Stimulated activated CD4-positive, alpha-beta T cell treated with anti-CD3 and anti-CD28 coated beads, Interleukin-12 subunit alpha, Interleukin-12 subunit beta, amount 100 ng/mL, for 48 hours (primary cell): ENCODE measurements around the gene BSPH1.
"Not testable (repeated sequence)": the region's sequence is repeated elsewhere in the genome, so short reads cannot be mapped to it uniquely, and the experiment has no call there.

Source experiments
- DNase-seq, 3 donors: peaks; one replicate each; pipeline ENCODE4 v3.0.0-alpha.2; 2020; ENCODE audit warnings: low read depth in 2 of 3, low spot score in 1 of 3

Gene BSPH1

DNA sequence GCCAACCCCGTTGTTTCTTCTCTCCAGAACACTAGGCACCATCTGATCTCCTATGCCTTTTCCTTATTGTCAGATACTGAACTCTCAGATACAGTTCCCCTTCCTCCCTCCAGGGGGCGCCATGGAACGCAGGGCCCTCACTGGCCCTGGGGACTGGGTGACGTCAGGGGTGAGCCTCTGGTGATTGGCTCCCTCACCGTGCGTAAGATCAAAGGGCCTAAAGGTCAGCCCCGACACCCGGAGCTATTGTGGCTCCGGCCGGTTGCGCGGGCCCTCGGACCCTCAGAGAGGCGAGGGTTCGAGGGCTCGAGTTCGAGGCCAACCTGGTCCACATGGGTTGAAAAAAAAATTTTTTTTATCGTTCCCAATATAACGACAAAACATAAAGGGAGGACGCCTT, 63.4 kb downstream of the BSPH1 start:
- not testable (repeated sequence) for DNase-seq

DNA sequence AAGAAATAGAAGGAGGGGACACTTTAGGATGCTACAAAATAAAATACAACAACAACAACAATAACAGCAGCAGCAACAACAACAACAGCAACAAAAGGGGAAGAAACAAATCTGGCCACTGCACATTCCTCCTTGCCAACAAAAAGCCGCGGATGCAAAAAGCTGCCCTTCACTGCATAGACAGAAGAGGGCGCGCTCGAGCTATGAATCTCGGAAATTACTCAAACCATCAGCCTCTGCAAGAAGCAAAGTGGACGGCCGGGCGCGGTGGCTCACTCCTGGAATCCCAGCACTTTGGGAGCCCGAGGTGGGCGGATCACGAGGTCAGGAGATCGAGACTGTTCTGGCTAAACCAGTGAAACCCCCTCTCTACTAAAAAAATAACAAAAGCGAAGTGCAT, 71.9 kb downstream of the BSPH1 start:
- not testable (repeated sequence) for DNase-seq
